Measurements from ENCODE around the gene AMMECR1L.

GRCh38 chr2:127872354-127872753 is 13.4 kb downstream of the AMMECR1L start:
- TF ChIP-seq CTCF (IDR thresholded peaks at IDR 0.05) (no peak), POLR2A (IDR thresholded peaks at IDR 0.05) (no peak)

All from esophagus squamous epithelium (tissue), 4 donors.